ENCODE data around the gene BFAR.

GRCh38 chr16:14667347-14668266 lies 34.9 kb downstream of the BFAR start:
- TF ChIP-seq CTCF (IDR thresholded peaks at IDR 0.05; ENCODE audit: extremely low read depth in 1 of 2, insufficient read depth in 1 of 2, low read depth in 1 of 2, low read length in 2 of 2), result no peak
- TF ChIP-seq MYC (IDR thresholded peaks at IDR 0.05; ENCODE audit: low read depth, low read length), result no peak
- no peak for TF ChIP-seq EZH2 (IDR thresholded peaks at IDR 0.05; ENCODE audit: borderline replicate concordance, low read depth, low read length, severe bottlenecking)
- no peak for TF ChIP-seq POLR2A (IDR thresholded peaks at IDR 0.05; ENCODE audit: low read depth, low read length)
